Measurements from ENCODE around the gene BTBD9.

- TF ChIP-seq JUNB (CRISPR knock-in tag; IDR thresholded peaks at IDR 0.05; ENCODE audit: borderline replicate concordance), result no peak
- TF ChIP-seq CREB1 (IDR thresholded peaks at IDR 0.05), result no peak
- TF ChIP-seq CREB1 (CRISPR knock-in tag; IDR thresholded peaks at IDR 0.05), result no peak
- TF ChIP-seq PHF8 (CRISPR knock-in tag; IDR thresholded peaks at IDR 0.05), result no peak
- TF ChIP-seq NFKB2 (CRISPR knock-in tag; IDR thresholded peaks at IDR 0.05; ENCODE audit: borderline replicate concordance), result no peak
- TF ChIP-seq SIN3A (IDR thresholded peaks at IDR 0.05; ENCODE audit: borderline replicate concordance, low read depth, low read length), result no peak
- no peak for TF ChIP-seq POLR2A (IDR thresholded peaks at IDR 0.05; ENCODE audit: insufficient read depth in 1 of 2, low read depth in 2 of 2, low read length in 2 of 2)
- no peak for TF ChIP-seq ZNF232 (CRISPR knock-in tag; IDR thresholded peaks at IDR 0.05; ENCODE audit: borderline replicate concordance)
- TF ChIP-seq, protein P1, sequence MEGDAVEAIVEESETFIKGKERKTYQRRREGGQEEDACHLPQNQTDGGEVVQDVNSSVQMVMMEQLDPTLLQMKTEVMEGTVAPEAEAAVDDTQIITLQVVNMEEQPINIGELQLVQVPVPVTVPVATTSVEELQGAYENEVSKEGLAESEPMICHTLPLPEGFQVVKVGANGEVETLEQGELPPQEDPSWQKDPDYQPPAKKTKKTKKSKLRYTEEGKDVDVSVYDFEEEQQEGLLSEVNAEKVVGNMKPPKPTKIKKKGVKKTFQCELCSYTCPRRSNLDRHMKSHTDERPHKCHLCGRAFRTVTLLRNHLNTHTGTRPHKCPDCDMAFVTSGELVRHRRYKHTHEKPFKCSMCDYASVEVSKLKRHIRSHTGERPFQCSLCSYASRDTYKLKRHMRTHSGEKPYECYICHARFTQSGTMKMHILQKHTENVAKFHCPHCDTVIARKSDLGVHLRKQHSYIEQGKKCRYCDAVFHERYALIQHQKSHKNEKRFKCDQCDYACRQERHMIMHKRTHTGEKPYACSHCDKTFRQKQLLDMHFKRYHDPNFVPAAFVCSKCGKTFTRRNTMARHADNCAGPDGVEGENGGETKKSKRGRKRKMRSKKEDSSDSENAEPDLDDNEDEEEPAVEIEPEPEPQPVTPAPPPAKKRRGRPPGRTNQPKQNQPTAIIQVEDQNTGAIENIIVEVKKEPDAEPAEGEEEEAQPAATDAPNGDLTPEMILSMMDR (CRISPR knock-in tag; IDR thresholded peaks at IDR 0.05), result no peak
- TF ChIP-seq NCOA1 (CRISPR knock-in tag; IDR thresholded peaks at IDR 0.05), result no peak
- TF ChIP-seq, protein P2, sequence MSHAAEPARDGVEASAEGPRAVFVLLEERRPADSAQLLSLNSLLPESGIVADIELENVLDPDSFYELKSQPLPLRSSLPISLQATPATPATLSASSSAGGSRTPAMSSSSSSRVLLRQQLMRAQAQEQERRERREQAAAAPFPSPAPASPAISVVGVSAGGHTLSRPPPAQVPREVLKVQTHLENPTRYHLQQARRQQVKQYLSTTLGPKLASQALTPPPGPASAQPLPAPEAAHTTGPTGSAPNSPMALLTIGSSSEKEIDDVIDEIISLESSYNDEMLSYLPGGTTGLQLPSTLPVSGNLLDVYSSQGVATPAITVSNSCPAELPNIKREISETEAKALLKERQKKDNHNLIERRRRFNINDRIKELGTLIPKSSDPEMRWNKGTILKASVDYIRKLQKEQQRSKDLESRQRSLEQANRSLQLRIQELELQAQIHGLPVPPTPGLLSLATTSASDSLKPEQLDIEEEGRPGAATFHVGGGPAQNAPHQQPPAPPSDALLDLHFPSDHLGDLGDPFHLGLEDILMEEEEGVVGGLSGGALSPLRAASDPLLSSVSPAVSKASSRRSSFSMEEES (CRISPR knock-in tag; IDR thresholded peaks at IDR 0.05), result no peak
- TF ChIP-seq ZNF24 (IDR thresholded peaks at IDR 0.05), result no peak
- TF ChIP-seq SRF (IDR thresholded peaks at IDR 0.05; ENCODE audit: low read depth, low read length), result no peak
- TF ChIP-seq KDM1A (CRISPR knock-in tag; IDR thresholded peaks at IDR 0.05), result no peak
Observed at GRCh38 chr6:38583523-38583922, 56.2 kb downstream of the BTBD9 start.
